Ovary (tissue), 3 donors: ENCODE data around the gene VSTM2B.

Experiments used
- POLR2A ChIP-seq: fragments of 450-650 bp; IDR thresholded peaks from one replicate; pipeline ENCODE4 v1.6.1; 2017; ENCODE audit warnings: antibody characterized with exemption, mild to moderate bottlenecking, moderate library complexity
- TF ChIP-seq, protein P1 (sequence below), 3 donors: fragments of 450-650 bp in 2 of 3; fragments of 200-600 bp in 1 of 3; IDR thresholded peaks; one replicate each; pipeline versions ENCODE4 v1.5.1 to v1.8.0; 2016 to 2022; ENCODE audit warnings: antibody characterized with exemption in 3 of 3, mild to moderate bottlenecking in 1 of 3
- donor health status: DM: no; HTN: no; CAD: no.

DNA sequence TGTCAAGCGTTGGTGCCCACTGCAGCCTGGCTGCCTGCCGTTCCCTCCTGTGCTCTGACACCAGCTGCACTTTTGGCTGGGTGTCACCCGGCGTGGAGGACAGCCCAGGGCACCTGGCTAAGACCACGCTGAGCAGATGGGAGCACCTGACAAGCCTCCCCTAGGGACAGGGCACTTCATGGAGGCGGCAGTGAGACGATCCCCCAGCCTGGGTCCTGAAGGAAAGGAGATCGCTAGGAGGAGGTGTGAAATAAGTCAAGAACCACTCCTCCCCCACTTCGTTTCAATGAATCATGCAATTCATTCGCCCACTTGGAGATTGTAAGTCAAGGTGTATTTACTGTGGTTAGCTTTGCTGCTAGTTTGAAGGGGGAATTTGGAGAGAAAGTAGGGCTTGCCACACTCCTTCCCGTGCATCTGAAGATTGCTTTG, 38.8 kb downstream of the VSTM2B start:
- TF ChIP-seq, protein P1, sequence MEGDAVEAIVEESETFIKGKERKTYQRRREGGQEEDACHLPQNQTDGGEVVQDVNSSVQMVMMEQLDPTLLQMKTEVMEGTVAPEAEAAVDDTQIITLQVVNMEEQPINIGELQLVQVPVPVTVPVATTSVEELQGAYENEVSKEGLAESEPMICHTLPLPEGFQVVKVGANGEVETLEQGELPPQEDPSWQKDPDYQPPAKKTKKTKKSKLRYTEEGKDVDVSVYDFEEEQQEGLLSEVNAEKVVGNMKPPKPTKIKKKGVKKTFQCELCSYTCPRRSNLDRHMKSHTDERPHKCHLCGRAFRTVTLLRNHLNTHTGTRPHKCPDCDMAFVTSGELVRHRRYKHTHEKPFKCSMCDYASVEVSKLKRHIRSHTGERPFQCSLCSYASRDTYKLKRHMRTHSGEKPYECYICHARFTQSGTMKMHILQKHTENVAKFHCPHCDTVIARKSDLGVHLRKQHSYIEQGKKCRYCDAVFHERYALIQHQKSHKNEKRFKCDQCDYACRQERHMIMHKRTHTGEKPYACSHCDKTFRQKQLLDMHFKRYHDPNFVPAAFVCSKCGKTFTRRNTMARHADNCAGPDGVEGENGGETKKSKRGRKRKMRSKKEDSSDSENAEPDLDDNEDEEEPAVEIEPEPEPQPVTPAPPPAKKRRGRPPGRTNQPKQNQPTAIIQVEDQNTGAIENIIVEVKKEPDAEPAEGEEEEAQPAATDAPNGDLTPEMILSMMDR (IDR thresholded peaks at IDR 0.05) = no peak
- TF ChIP-seq POLR2A = no peak
